AG09309 (cell line): ENCODE measurements around the gene PGM2L1.

ENCODE experiments used
- DNase-seq: peaks from one replicate; pipeline ENCODE4 v3.0.0-alpha.2; 2010; ENCODE audit warnings: low read depth
- H3K4me3 ChIP-seq: 2 replicates; pipeline ENCODE4 v1.5.1; 2011; ENCODE audit warnings: mild to moderate bottlenecking, low read depth, low read length, moderate library complexity; ENCODE audit not compliant: control insufficient read depth
- CTCF ChIP-seq: IDR thresholded peaks from 2 replicates; pipeline ENCODE4 v1.5.1; 2011; ENCODE audit warnings: mild to moderate bottlenecking, low read depth, low read length, inconsistent platforms; ENCODE audit not compliant: insufficient read depth, control insufficient read depth; ENCODE audit errors: missing control alignments

The PGM2L1 gene

GRCh38 chr11:74288161-74288560 is 110.1 kb downstream of the PGM2L1 start:
- DNase-seq = peak; percentile 94
- no peak for TF ChIP-seq CTCF
- H3K4me3 ChIP-seq = no peak overlapping the region

GRCh38 chr11:74284466-74284865 is 113.8 kb downstream of the PGM2L1 start:
- no peak for DNase-seq
- TF ChIP-seq CTCF = no peak
- no peak overlapping the region for H3K4me3 ChIP-seq

- no peak for TF ChIP-seq CTCF
- no peak overlapping the region for H3K4me3 ChIP-seq
- DNase-seq = no peak
Measured at GRCh38 chr11:74283580-74284180, 114.6 kb downstream of the PGM2L1 start.

- DNase-seq = no peak
- H3K4me3 ChIP-seq = no peak overlapping the region
- no peak for TF ChIP-seq CTCF
Measured at GRCh38 chr11:74282914-74283371, 115.3 kb downstream of the PGM2L1 start.

GRCh38 chr11:74282421-74282820 is 115.8 kb downstream of the PGM2L1 start:
- no peak overlapping the region for H3K4me3 ChIP-seq
- no peak for DNase-seq
- no peak for TF ChIP-seq CTCF

GRCh38 chr11:74280494-74280893 is 117.7 kb downstream of the PGM2L1 start:
- H3K4me3 ChIP-seq = no peak overlapping the region
- no peak for DNase-seq
- no peak for TF ChIP-seq CTCF
